Measurements from ENCODE around the gene PUM1. TPM values are rescaled to one million over a fixed set of nuclear protein-coding genes. Genes with fewer than 3 reads are reported as not detected.

Gene PUM1
- total and polyA plus RNA-seq, 2 donors (not counting 3 experiments of a cell fraction or from before 2014, with no cell fraction given): 94.7 to 124 TPM

DNA sequence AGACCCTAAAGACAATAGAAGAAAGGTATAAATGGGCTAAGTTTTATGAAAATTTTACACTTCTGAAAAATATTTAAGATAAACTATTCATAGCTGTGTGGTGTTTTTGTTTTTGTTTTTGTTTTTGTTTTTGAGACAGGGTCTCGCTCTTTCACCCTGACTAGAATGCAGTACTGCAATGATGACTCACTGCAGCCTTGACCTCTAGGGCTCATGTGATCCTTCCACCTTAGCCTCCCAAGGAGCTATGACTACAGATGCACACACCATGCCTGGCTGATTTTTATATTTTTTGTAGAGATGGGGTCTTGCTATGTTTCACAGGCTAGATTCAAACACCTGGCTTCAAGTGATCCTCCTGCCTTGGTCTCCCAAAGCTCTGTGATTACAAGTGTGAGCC lies 66.6 kb downstream of the PUM1 start:
- no peaks in the 10 kb centered on the region for H3K27me3 ChIP-seq (ENCODE audit: control insufficient read depth in 2 of 2, insufficient read depth in 2 of 2, low read length in 2 of 2)
- peaks cover 7% of the 10 kb centered on the region for H4K20me1 ChIP-seq (replicated peaks; ENCODE audit: control insufficient read depth, extremely low read depth, insufficient read depth, low read length)
- H2AFZ ChIP-seq (ENCODE audit: low read depth, low read length): no peak overlapping the region
- peaks cover 86% of the 10 kb centered on the region for H3K79me2 ChIP-seq (ENCODE audit: control insufficient read depth, insufficient read depth, low read length)
- H3K9ac ChIP-seq (replicated peaks; ENCODE audit: extremely low read depth, insufficient read depth, low read length): no peak overlapping the region
- TF ChIP-seq, protein P1, sequence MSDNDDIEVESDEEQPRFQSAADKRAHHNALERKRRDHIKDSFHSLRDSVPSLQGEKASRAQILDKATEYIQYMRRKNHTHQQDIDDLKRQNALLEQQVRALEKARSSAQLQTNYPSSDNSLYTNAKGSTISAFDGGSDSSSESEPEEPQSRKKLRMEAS (IDR thresholded peaks at IDR 0.05; ENCODE audit: insufficient read depth, insufficient read length): no peak
- TF ChIP-seq JUN (IDR thresholded peaks at IDR 0.05; ENCODE audit: borderline replicate concordance, insufficient read depth, insufficient read length, low read depth): no peak
- TF ChIP-seq GATA2 (IDR thresholded peaks at IDR 0.05; ENCODE audit: insufficient read depth, insufficient read length, low read depth, low read length): no peak
- no peak for TF ChIP-seq MYC (IDR thresholded peaks at IDR 0.05; ENCODE audit: low read depth, low read length)
- TF ChIP-seq POLR2A (IDR thresholded peaks at IDR 0.05; ENCODE audit: low read depth, low read length): no peak
- TF ChIP-seq EZH2 (IDR thresholded peaks at IDR 0.05; ENCODE audit: borderline replicate concordance, low read depth, low read length, severe bottlenecking): no peak
- TF ChIP-seq, protein P2, sequence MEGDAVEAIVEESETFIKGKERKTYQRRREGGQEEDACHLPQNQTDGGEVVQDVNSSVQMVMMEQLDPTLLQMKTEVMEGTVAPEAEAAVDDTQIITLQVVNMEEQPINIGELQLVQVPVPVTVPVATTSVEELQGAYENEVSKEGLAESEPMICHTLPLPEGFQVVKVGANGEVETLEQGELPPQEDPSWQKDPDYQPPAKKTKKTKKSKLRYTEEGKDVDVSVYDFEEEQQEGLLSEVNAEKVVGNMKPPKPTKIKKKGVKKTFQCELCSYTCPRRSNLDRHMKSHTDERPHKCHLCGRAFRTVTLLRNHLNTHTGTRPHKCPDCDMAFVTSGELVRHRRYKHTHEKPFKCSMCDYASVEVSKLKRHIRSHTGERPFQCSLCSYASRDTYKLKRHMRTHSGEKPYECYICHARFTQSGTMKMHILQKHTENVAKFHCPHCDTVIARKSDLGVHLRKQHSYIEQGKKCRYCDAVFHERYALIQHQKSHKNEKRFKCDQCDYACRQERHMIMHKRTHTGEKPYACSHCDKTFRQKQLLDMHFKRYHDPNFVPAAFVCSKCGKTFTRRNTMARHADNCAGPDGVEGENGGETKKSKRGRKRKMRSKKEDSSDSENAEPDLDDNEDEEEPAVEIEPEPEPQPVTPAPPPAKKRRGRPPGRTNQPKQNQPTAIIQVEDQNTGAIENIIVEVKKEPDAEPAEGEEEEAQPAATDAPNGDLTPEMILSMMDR (IDR thresholded peaks at IDR 0.05; ENCODE audit: extremely low read depth in 1 of 2, insufficient read depth in 1 of 2, low read depth in 1 of 2, low read length in 2 of 2): no peak
- no peak for TF ChIP-seq FOS (IDR thresholded peaks at IDR 0.05; ENCODE audit: borderline replicate concordance, insufficient read depth, low read length)
- TF ChIP-seq POLR2AphosphoS5 (IDR thresholded peaks at IDR 0.05; ENCODE audit: insufficient read depth, low read depth, low read length): no peak
- no peaks in the 10 kb centered on the region for H3K9me1 ChIP-seq (replicated peaks; ENCODE audit: control insufficient read depth, extremely low read depth, insufficient read depth, low read length)
- intact Hi-C loops (cut with micrococcal nuclease) (no loop called here), dilution Hi-C loops (cut with MboI; ENCODE audit: extremely low pct_ligation_motif_present, low sequenced_read_pairs) (no loop called here)
- no peak overlapping the region for H3K27ac ChIP-seq (ENCODE audit: insufficient read depth, low read depth, low read length)
- peaks cover 2 to 4% of the 10 kb centered on the region in 2 experiments for H3K36me3 ChIP-seq (ENCODE audit: control insufficient read depth in 2 of 2, extremely low read depth in 1 of 2, insufficient read depth in 2 of 2, low read length in 2 of 2)
- no peak overlapping the region for H3K4me2 ChIP-seq (ENCODE audit: insufficient read depth, low read length)
- no peaks in the 10 kb centered on the region for H3K4me1 ChIP-seq (ENCODE audit: control insufficient read depth, extremely low read depth, insufficient read depth, low read length)
- H3K9me3 ChIP-seq (replicated peaks; ENCODE audit: control insufficient read depth, insufficient read depth, low read length): no peaks in the 10 kb centered on the region
- ChIA-PET CTCF (no interaction called here), POLR2A (no interaction called here)
- DNase-seq (ENCODE audit: low read depth, low spot score) (no peak), FAIRE-seq (peak; percentile 43)
- no peak overlapping the region for H3K4me3 ChIP-seq (replicated peaks in 1 of 3; ENCODE audit: insufficient read depth in 1 of 3, low read depth in 1 of 3, low read length in 3 of 3)
- no TSS peak for BruUV-seq (replicated peaks)
